Measurements from ENCODE around the gene RBM6. TPM values are rescaled to one million over a fixed set of nuclear protein-coding genes. Genes with fewer than 3 reads are reported as not detected.
A peak's percentile ranks its signal among the peaks of the same experiment; 100 is the strongest.

Gene RBM6
- total RNA-seq, 6 donors from 2014 or later = 67.9 to 380 (median 123) TPM

DNA sequence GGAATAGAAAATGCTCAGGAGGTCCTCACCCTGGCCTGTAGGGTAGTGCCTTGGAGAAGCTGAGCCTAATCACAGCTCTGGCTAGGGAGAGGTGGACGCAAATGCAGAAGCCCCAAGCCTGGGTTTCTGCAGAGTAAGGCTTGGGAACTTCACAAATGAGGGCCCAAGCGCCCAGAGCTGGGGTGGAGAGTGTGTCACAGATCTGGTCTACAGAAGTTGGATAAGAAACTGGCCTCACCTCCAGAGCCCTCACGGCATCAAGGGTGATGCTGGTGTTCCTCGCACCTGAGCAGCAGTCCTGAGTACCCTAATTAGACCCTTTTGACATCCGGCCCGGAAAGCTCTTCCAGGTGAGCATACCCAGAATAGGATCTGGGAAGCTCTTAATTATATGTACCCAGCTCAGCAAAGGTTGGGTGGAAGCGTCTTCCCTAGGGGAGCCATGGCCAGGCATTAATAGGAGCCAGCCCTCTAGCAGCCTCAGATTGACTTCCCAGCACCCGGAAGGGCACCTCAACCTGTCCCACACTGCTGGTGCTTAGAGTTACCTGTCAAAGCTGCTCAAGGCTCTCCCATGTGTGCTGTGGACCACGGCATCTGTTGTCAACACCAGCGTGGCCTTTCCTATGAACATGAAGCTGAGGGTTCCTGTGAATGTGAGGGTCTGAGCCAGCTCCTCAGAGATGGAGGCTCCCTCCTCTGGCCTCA lies 180.6 kb downstream of the RBM6 start:
- no peak for ATAC-seq (ENCODE audit: low FRiP score in 2 of 2)
- peaks cover 10 to 16% (median 13%) of the 10 kb centered on the region in 4 donors for H3K4me1 ChIP-seq
- WGBS, 2 donors = 80 to 95% methylated on average over 1 to 10 of the region's 10 CpGs
- H3K27ac ChIP-seq = no peak overlapping the region
- DNase-seq = no peak
- H3K9me3 ChIP-seq = no peaks in the 10 kb centered on the region
- no peak overlapping the region for H3K4me3 ChIP-seq
- TF ChIP-seq CTCF (IDR thresholded peaks at IDR 0.05) (no peak), POLR2AphosphoS5 (IDR thresholded peaks at IDR 0.05) (no peak), POLR2A (IDR thresholded peaks at IDR 0.05) (no peak), EP300 (IDR thresholded peaks at IDR 0.05) (no peak)
- peaks cover 42 to 63% (median 54%) of the 10 kb centered on the region in 4 donors for H3K36me3 ChIP-seq
- H3K27me3 ChIP-seq = no peaks in the 10 kb centered on the region

- TF ChIP-seq POLR2AphosphoS5 (IDR thresholded peaks at IDR 0.05) (peak; percentile 14 to 56), POLR2A (IDR thresholded peaks at IDR 0.05) (peak in 1 of 4 donors; percentile 10), CTCF (IDR thresholded peaks at IDR 0.05) (peak; percentile 73 to 92 (median 89)), EP300 (IDR thresholded peaks at IDR 0.05) (no peak)
- ATAC-seq (ENCODE audit: low FRiP score in 2 of 2) (peak; percentile 82 to 87), DNase-seq (peak in 1 of 2 donors; percentile 65)
- Histone ChIP-seq H3K9me3 (no peaks in the 10 kb centered on the region), H3K36me3 (peaks cover 34 to 54% (median 46%) of the 10 kb centered on the region in 4 donors), H3K4me3 (no peak overlapping the region), H3K27ac (no peak overlapping the region), H3K4me1 (peaks cover 12 to 23% (median 17%) of the 10 kb centered on the region in 4 donors), H3K27me3 (no peaks in the 10 kb centered on the region)
- 47 to 58% methylated on average over 8 to 11 of the region's 13 CpGs for WGBS, 2 donors
Observed at GRCh38 chr3:50121072-50122032, 181.4 kb downstream of the RBM6 start.

DNA sequence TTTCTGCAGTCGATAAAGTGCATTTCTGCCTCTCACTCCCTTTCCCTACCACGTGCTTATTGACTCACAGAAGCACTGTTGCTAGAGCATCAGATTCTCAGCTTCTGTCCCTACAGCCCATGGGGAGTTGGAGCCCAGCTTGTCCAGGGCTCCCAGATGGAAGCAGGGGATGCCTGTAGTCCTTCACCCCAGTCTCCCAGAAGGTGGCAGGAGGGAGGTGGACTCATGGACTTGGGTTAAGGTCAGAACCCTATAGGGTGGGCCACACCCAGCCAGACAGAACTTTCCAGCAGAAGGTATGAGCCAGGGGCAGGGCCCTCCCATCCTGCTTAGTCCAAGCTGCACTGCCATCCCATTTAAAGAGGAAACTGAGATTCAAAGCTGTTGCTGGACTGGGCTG lies 182.1 kb downstream of the RBM6 start:
- peaks cover 27 to 47% (median 39%) of the 10 kb centered on the region in 4 donors for H3K36me3 ChIP-seq

More for the DNA sequence above, 182.1 kb downstream of the RBM6 start:
- H3K27ac ChIP-seq = no peak overlapping the region
- no peaks in the 10 kb centered on the region for H3K27me3 ChIP-seq
- H3K9me3 ChIP-seq = no peaks in the 10 kb centered on the region
- no peak for DNase-seq
- 68 to 84% methylated on average over 2 of the region's 2 CpGs for WGBS, 2 donors
- TF ChIP-seq POLR2A (IDR thresholded peaks at IDR 0.05) (no peak), CTCF (IDR thresholded peaks at IDR 0.05) (no peak), EP300 (IDR thresholded peaks at IDR 0.05) (no peak), POLR2AphosphoS5 (IDR thresholded peaks at IDR 0.05) (no peak)
- ATAC-seq (ENCODE audit: low FRiP score in 2 of 2) = no peak
- H3K4me3 ChIP-seq = no peak overlapping the region
- H3K4me1 ChIP-seq = peaks cover 20 to 30% (median 24%) of the 10 kb centered on the region in 4 donors

Measured in upper lobe of left lung (tissue), 6 donors.